Activated CD8-positive, alpha-beta T cell treated with anti-CD3 and anti-CD28 coated beads, Interleukin-2, amount 10 ng/mL, durations not matched to agents 7 days and 5 days (primary cell): ENCODE results near the gene PDSS2. TPM values are rescaled to one million over a fixed set of nuclear protein-coding genes. Genes with fewer than 3 reads are reported as not detected.

Experiments used
- ATAC-seq: fragments of 150-1000 bp; cut with Tn5 transposase; one replicate; pipeline ENCODE4 v1.10.0; 2021; ENCODE audit warnings: moderate library complexity
- CTCF ChIA-PET: fragments of 350-600 bp; sonication (Branson Sonifier 250); formaldehyde crosslinking; loops from one replicate; lab custom pipeline; 2021; ENCODE audit warnings: antibody characterized with exemption; lab: Charles Lee
- POLR2A ChIA-PET: fragments of 350-600 bp; sonication (Branson Sonifier 250); formaldehyde crosslinking; loops from one replicate; lab custom pipeline; 2021; ENCODE audit warnings: antibody characterized with exemption; lab: Charles Lee
- DNase-seq: peaks from one replicate; pipeline ENCODE4 v3.0.0-alpha.2; 2020
- H3K27ac Mint-ChIP-seq: one replicate; pipeline ENCODE4 v1.8.0; 2021; ENCODE audit warnings: mild to moderate bottlenecking, mixed read lengths
- H3K27me3 Mint-ChIP-seq: one replicate; pipeline ENCODE4 v1.8.0; 2021; ENCODE audit warnings: low read depth, mixed read lengths
- H3K36me3 Mint-ChIP-seq: one replicate; pipeline ENCODE4 v1.8.0; 2021; ENCODE audit warnings: low read depth, mixed read lengths
- H3K4me1 Mint-ChIP-seq: one replicate; pipeline ENCODE4 v1.8.0; 2021; ENCODE audit warnings: low read depth, mixed read lengths
- H3K4me3 Mint-ChIP-seq: one replicate; pipeline ENCODE4 v1.8.0; 2021; ENCODE audit warnings: mild to moderate bottlenecking, mixed read lengths
- H3K9me3 Mint-ChIP-seq: one replicate; pipeline ENCODE4 v1.8.0; 2022; ENCODE audit warnings: mixed read lengths; ENCODE audit not compliant: insufficient read depth
- total RNA-seq, 2 experiments: library from RNA; stranded (reverse); gene quantifications; one replicate each; pipeline ENCODE4 v1.2.3, GENCODE V29; 2021

The PDSS2 gene
- total RNA-seq, 2 experiments from 2014 or later = 14.2 to 14.6 TPM

DNA sequence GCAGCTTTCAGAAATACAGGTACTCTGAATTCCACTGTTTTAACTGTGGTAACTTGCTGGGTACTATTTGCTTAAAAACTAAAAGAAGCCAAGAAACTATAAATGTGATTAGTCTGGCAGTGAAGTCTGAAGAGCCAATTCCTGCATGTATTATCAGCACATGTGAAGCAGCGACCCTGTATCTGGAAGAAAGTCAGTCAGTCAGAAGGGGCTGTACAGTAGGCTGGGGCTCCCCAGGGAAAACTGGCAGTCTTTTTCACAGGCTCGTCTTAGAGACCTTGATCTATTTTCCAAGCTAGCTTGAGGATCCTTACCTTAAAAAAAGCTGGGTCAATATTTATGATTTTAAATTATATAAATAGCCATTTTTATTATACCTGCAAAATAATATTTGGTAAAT lies 104.9 kb downstream of the PDSS2 start:
- Mint-ChIP-seq H3K27me3 (no peaks in the 10 kb centered on the region), H3K9me3 (no peaks in the 10 kb centered on the region), H3K27ac (no peak overlapping the region), H3K4me3 (no peak overlapping the region), H3K36me3 (no peaks in the 10 kb centered on the region), H3K4me1 (no peaks in the 10 kb centered on the region)
- ATAC-seq = no peak
- POLR2A ChIA-PET = no interaction called here
- CTCF ChIA-PET = no interaction called here
- no peak for DNase-seq

DNA sequence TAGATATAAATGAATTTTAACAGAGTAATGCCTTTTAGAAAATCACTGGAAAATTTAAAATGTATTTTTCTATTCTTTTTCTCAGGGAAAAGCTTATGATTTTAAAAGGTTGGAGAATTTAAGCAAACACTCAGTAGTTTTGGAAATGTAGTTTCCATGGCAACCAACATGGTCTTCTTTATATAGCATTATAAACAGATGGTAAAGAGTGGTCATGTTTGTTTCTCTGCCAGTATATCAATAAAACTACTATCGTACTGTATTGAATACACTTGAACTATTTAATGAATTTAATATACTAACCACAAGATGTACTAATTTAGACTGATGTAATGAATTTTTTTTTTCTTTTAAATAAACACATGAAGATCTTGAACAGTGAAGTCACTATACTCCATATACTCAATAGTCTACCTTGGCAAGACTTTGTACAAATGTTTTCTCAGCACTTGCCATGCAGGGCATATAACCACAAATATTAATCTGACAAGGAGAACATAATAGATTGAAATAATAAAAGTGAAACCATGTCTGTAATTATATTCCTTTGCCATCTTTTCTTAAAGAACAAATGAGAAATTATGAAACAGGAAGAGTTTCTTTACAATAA lies 105.5 kb downstream of the PDSS2 start:
- no peak overlapping the region for H3K27ac Mint-ChIP-seq
- CTCF ChIA-PET = no interaction called here

DNA sequence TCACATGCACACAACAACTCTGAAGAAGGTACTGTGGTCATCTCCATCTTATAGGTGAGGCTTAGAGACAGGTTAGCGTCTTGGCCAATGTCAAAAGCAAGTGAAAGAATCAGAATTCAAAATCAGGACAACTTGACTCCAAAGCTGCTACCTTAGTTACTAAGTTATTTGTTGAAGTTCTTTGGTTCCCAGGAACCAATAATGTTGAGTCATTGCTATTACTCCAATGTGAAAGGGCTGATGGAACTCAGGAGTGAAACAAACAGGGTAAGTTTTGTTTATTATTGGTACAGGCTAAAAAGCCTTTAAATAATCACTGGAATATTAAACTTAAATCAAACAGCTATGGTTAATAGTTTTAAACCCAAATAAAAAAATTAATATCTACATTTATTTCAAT lies 111.1 kb downstream of the PDSS2 start:
- ATAC-seq = no peak
- DNase-seq = no peak
- no peaks in the 10 kb centered on the region for H3K27me3 Mint-ChIP-seq
- no peaks in the 10 kb centered on the region for H3K4me1 Mint-ChIP-seq
- no peaks in the 10 kb centered on the region for H3K36me3 Mint-ChIP-seq
- ChIA-PET CTCF (no interaction called here), POLR2A (no interaction called here)
- H3K9me3 Mint-ChIP-seq = no peaks in the 10 kb centered on the region
- H3K4me3 Mint-ChIP-seq = no peak overlapping the region
- H3K27ac Mint-ChIP-seq = no peak overlapping the region

More for the DNA sequence above, 105.5 kb downstream of the PDSS2 start:
- H3K9me3 Mint-ChIP-seq = no peaks in the 10 kb centered on the region
- no peaks in the 10 kb centered on the region for H3K4me1 Mint-ChIP-seq
- no peak for ATAC-seq
- H3K4me3 Mint-ChIP-seq = no peak overlapping the region
- no peak for DNase-seq
- no peaks in the 10 kb centered on the region for H3K36me3 Mint-ChIP-seq
- H3K27me3 Mint-ChIP-seq = no peaks in the 10 kb centered on the region
- POLR2A ChIA-PET = no interaction called here

DNA sequence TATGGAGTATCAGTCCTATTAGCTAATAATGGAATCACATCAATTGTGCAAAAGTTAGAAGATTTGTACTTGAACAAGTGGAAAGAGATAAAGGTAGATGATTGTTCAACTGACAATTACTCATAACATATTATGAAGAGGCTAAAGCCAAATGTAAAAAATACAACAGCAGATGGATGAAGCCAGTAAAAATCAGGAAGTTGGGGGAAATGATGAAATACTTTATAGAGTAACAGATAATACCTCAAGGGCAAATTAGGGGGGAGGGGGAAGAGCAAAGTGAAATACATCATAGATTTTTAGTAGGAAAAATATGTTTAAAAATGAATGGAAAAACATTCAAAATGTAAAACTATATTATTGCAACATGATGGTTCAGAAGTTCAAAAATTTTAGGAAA lies 114.0 kb downstream of the PDSS2 start:
- POLR2A ChIA-PET = no interaction called here
- CTCF ChIA-PET = no interaction called here
- no peak overlapping the region for H3K27ac Mint-ChIP-seq
- H3K9me3 Mint-ChIP-seq = no peaks in the 10 kb centered on the region
- no peak for DNase-seq
- ATAC-seq = no peak
- H3K4me3 Mint-ChIP-seq = no peak overlapping the region
- H3K27me3 Mint-ChIP-seq = no peaks in the 10 kb centered on the region
- no peaks in the 10 kb centered on the region for H3K4me1 Mint-ChIP-seq
- no peaks in the 10 kb centered on the region for H3K36me3 Mint-ChIP-seq

DNA sequence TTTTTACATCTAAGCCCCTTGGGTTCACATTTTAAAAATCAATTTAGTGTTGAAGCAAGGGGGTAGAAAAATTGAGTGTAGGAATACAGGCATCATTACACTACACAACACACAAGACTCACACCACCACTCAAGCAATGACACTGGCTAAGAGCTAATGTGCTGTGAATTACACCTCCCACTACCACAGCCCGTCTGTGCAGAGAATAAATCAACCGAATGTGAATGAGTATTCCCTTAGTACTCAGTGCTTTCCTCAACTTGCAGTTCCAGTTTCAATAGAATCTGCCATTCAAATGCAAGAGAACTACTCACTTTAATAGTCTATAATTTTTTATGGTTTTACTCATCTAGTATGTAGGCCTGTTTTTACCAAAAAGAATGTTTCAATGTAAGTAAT lies 114.4 kb downstream of the PDSS2 start:
- Mint-ChIP-seq H3K4me3 (no peak overlapping the region), H3K27me3 (no peaks in the 10 kb centered on the region), H3K9me3 (no peaks in the 10 kb centered on the region), H3K36me3 (no peaks in the 10 kb centered on the region), H3K27ac (no peak overlapping the region), H3K4me1 (no peaks in the 10 kb centered on the region)
- ATAC-seq = no peak
- ChIA-PET CTCF (no interaction called here), POLR2A (no interaction called here)
- DNase-seq = no peak

DNA sequence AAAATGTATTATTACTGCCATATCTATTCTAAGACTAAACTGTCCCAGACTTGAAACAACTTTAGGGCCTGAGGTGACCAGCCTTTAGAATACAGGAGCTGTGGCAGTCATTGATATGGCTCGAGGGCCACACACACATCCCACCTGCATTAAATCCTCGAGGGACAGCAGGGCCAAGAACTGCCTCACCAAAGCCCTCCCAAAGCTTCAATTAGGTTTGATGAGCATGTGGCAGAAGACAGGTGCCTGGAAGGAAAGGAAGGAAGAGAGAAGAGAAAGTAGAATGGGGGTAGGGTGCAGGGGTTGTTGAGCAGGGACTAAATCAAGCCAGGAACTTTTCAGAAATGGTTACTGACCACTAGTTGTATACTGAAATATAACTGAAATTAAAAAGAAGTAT lies 115.0 kb downstream of the PDSS2 start:
- H3K4me3 Mint-ChIP-seq = no peak overlapping the region
- H3K27me3 Mint-ChIP-seq = no peaks in the 10 kb centered on the region
- no peaks in the 10 kb centered on the region for H3K4me1 Mint-ChIP-seq
- H3K9me3 Mint-ChIP-seq = no peaks in the 10 kb centered on the region
- no peak for ATAC-seq
- no peaks in the 10 kb centered on the region for H3K36me3 Mint-ChIP-seq
- CTCF ChIA-PET = no interaction called here
- H3K27ac Mint-ChIP-seq = no peak overlapping the region
- POLR2A ChIA-PET = no interaction called here
- no peak for DNase-seq

DNA sequence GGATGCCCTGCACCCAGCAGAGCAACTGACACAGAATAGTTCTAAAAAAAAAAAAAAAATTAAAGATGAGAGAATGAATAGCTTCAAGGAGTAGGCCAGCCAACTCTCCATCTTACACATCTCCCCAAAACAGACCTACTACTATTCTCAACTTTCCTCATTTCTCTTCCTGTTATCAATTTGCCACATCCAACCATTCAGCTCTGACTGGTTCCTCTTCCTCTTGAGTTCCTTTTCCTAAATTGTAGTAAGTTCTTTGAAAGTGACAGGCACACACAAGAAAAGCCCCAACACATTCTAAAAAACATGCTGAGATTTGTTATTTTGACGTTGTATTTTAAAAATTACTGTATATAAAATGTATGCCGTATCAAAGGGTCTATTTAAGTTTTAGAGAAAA lies 117.2 kb downstream of the PDSS2 start:
- ChIA-PET CTCF (no interaction called here), POLR2A (no interaction called here)

DNA sequence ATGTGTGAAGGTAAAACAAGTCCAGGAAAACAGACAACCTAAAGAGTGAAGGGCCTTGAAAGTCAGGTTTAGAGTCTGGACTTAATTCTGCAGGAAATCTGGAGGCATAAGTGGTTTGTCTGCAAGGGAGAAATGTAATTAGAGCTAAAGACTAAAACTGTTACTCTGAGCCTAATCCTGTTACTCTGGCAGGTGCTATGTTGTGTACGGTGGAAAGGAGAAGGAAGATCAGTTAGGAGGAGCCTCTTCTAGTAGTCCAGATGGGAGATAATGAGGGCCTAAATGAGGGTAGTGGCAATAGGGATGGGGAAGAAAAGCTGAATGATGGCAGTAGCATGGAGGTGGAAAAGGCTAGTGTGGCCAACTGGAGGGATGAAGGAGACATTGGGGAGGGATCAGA lies 118.5 kb downstream of the PDSS2 start:
- CTCF ChIA-PET = no interaction called here

More for the DNA sequence above, 117.2 kb downstream of the PDSS2 start:
- H3K4me1 Mint-ChIP-seq = no peaks in the 10 kb centered on the region
- no peak overlapping the region for H3K4me3 Mint-ChIP-seq
- ATAC-seq = no peak
- H3K36me3 Mint-ChIP-seq = no peaks in the 10 kb centered on the region
- H3K27ac Mint-ChIP-seq = no peak overlapping the region
- no peaks in the 10 kb centered on the region for H3K9me3 Mint-ChIP-seq
- DNase-seq = no peak
- no peaks in the 10 kb centered on the region for H3K27me3 Mint-ChIP-seq

DNA sequence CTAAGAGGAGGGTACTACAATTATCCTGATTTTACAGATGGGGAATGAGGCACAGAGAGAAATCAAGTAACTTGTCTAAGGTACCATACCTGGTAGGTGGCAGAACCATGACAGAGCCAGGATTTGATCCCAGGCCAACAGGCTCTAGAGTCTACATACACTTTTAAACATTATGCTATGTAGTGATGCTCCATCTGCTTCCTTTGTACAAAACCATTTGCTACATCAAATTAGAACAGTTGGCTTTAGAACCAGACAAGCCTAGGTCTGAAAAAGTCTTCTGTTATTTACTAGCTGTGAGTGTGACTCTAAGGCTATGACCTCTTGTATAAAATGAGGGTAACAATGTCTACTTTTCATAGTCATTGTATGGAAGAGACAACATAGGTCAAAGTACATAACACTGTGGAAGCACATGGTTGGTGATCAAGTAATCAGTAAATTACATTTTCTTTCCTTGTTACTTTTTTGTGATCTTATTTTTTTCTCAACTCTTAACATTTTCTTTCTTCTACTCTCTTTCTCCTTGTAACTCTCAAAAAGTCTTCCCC lies 122.1 kb downstream of the PDSS2 start:
- ATAC-seq (no peak), DNase-seq (no peak)
- H3K27ac Mint-ChIP-seq = no peak overlapping the region
- no peaks in the 10 kb centered on the region for H3K4me1 Mint-ChIP-seq
- H3K4me3 Mint-ChIP-seq = no peak overlapping the region
- POLR2A ChIA-PET = no interaction called here
- H3K9me3 Mint-ChIP-seq = no peaks in the 10 kb centered on the region
- H3K36me3 Mint-ChIP-seq = peaks cover 6% of the 10 kb centered on the region
- no peaks in the 10 kb centered on the region for H3K27me3 Mint-ChIP-seq
- CTCF ChIA-PET = no interaction called here

More for the DNA sequence above, 118.5 kb downstream of the PDSS2 start:
- no peaks in the 10 kb centered on the region for H3K4me1 Mint-ChIP-seq
- H3K27ac Mint-ChIP-seq = no peak overlapping the region
- no peaks in the 10 kb centered on the region for H3K36me3 Mint-ChIP-seq
- no peaks in the 10 kb centered on the region for H3K27me3 Mint-ChIP-seq
- ATAC-seq (no peak), DNase-seq (no peak)
- H3K4me3 Mint-ChIP-seq = no peak overlapping the region
- POLR2A ChIA-PET = interaction anchor here (1.6 kb wide), 1 partner anchor 12 kb away, joined by 3 read pairs; no protein-coding TSS in a partner anchor
- H3K9me3 Mint-ChIP-seq = no peaks in the 10 kb centered on the region

DNA sequence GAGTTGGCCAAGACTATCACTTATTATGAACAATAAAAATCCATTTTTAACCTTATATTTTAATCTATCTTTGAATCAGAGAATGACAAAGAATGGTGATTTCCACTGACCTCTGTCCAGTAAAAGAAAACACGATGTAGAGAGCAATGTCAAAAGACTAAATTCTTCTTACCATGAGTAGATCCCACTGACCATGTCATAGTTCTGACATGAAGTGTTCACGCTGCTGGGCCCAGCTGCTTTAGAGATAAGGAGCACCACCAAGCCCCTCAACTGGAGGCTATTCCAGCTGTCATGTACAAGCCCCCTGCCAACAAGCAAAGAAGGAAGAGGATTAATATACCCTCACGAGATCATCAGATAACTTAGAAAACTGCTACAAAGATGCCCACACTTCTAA lies 125.3 kb downstream of the PDSS2 start:
- H3K4me1 Mint-ChIP-seq = peaks cover 15% of the 10 kb centered on the region
- DNase-seq (no peak), ATAC-seq (no peak)
- ChIA-PET CTCF (no interaction called here), POLR2A (no interaction called here)
- H3K4me3 Mint-ChIP-seq = no peak overlapping the region
- H3K27me3 Mint-ChIP-seq = no peaks in the 10 kb centered on the region
- H3K36me3 Mint-ChIP-seq = peaks cover 15% of the 10 kb centered on the region
- no peak overlapping the region for H3K27ac Mint-ChIP-seq
- H3K9me3 Mint-ChIP-seq = no peaks in the 10 kb centered on the region

DNA sequence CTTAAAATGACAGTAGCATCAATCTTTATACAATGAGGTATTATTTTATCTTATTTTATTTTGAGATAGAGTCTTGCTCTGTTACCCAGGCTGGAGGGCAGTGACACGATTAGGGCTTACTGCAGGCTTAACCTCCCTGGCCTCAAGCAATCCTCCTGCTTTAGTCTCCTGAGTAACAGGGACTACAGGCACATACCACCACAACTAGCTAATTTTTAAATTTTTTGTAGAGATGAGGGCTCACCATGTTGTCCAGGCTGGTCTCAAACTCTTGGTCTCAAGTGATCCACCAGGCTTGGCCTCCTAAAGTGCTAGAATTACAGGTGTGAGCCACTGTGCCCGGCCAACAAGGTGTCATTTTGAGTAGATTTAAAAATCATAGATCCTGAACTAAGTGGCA lies 125.9 kb downstream of the PDSS2 start:
- H3K36me3 Mint-ChIP-seq = peaks cover 17% of the 10 kb centered on the region
- DNase-seq = no peak
- H3K27me3 Mint-ChIP-seq = no peaks in the 10 kb centered on the region
- CTCF ChIA-PET = no interaction called here
- ATAC-seq = no peak
- H3K9me3 Mint-ChIP-seq = no peaks in the 10 kb centered on the region
- H3K4me1 Mint-ChIP-seq = peaks cover 15% of the 10 kb centered on the region
- POLR2A ChIA-PET = no interaction called here
- H3K27ac Mint-ChIP-seq = no peak overlapping the region
- H3K4me3 Mint-ChIP-seq = no peak overlapping the region

DNA sequence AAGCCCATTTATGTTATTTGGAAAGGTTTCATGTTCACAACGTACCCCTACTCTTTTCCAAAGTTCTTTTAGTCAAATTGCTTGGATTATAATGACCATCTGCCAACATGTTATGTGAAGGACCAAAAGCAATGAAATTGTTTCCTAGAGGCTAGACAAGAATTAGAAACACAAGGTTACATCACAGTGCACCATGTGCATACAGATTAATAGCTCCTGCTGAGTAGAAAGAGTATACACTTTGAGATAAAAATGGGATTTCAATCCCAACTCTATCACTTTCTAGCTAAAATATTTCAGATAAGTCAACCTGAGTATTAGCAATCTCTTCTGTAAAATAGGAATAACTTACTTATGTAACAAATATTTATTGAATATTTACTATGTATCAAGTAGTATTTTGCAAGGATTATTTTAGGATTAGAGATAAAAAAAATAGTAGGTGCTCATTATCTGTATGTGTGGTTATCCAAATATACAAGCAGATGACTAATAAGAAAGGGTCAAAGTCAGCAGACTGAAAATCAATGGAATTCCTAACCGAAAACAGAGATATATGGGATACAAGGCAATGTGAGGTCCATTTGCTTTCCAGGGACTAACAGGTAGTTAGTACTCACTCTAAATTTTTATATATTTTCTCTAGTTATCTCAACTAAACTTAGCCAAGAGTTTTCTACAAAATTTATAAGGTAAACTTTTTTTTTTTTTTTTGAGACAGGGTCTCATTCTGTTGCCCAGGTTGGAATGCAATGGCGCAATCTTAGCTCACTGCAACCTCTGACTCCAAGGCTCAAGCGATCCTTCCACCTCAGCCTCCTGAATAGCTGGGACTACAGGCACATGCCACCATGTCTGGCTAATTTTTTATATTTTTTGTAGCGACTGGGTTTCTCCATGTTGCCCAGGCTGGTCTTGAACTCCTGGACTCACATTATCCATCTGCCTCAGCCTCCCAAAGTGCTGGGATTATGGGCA lies 127.7 kb downstream of the PDSS2 start:
- no peak overlapping the region for H3K27ac Mint-ChIP-seq
- ATAC-seq = no peak
- H3K4me1 Mint-ChIP-seq = peaks cover 15% of the 10 kb centered on the region
- ChIA-PET POLR2A (no interaction called here), CTCF (interaction anchor here (1.1 to 1.6 kb wide), 5 partner anchors 14 to 343 kb away, joined by 3 to 4 read pairs (median 4); partner anchors contain the start of gene PDSS2)
- DNase-seq = no peak
- peaks cover 19% of the 10 kb centered on the region for H3K36me3 Mint-ChIP-seq
- H3K9me3 Mint-ChIP-seq = no peaks in the 10 kb centered on the region
- no peak overlapping the region for H3K4me3 Mint-ChIP-seq
- H3K27me3 Mint-ChIP-seq = no peaks in the 10 kb centered on the region
